HepG2 (cell line): Measurements from ENCODE around the gene CTDNEP1. TPM values are rescaled to one million over a fixed set of nuclear protein-coding genes. Genes with fewer than 3 reads are reported as not detected.

Experiments used
- ATAC-seq: fragments of 200-7000 bp; cut with Tn5 transposase; 3 replicates; pipeline ENCODE4 v1.9.1; 2020; ENCODE audit warnings: mild to moderate bottlenecking, moderate library complexity
- BruUV-seq: library from RNA; stranded (reverse); fragments of 400-500 nt; replicated peaks from 2 replicates; lab custom pipeline; 2021; lab: Mats Ljungman, UMichigan
- CTCF ChIA-PET: fragments of 300-600 bp; formaldehyde crosslinking; extraction: SDS; loops from one replicate; lab custom pipeline; 2021; ENCODE audit warnings: low total read pairs, inconsistent platforms, low intra/inter-chr PET ratio; lab: Yijun Ruan, JAX
- POLR2A ChIA-PET: fragments of 350-600 bp; sonication (Branson Sonifier 250); formaldehyde crosslinking; loops from one replicate; lab custom pipeline; 2020; ENCODE audit warnings: antibody characterized with exemption, inconsistent platforms; lab: Yijun Ruan, JAX
- DNase-seq: peaks from one replicate; pipeline ENCODE4 v3.0.0-alpha.2; 2015; ENCODE audit warnings: low spot score
- FAIRE-seq: peaks from 3 replicates; lab custom pipeline; 2011; peaks lifted over from hg19 to GRCh38; lab: Jason Lieb, UNC
- H2AFZ ChIP-seq: one replicate; pipeline ENCODE4 v1.6.1; 2011; ENCODE audit warnings: low read length, inconsistent platforms
- H3K27ac ChIP-seq: fragments of 300-600 bp; 3 replicates; pipeline ENCODE4 v1.8.0; 2011; ENCODE audit warnings: mixed run types, mild to moderate bottlenecking, mixed read lengths, low read length, inconsistent platforms; ENCODE audit not compliant: insufficient read depth; ENCODE audit errors: extremely low read length
- H3K27me3 ChIP-seq, 2 experiments: fragments of 200-600 bp in 1 of 2; 2 replicates in 1 of 2; 3 replicates in 1 of 2; pipeline versions ENCODE4 v1.6.0 to v1.8.0; 2011; ENCODE audit warnings: low read length in 2 of 2, mild to moderate bottlenecking in 2 of 2, moderate library complexity in 2 of 2, inconsistent platforms in 1 of 2; ENCODE audit not compliant: insufficient read depth in 2 of 2, control insufficient read depth in 1 of 2
- H3K36me3 ChIP-seq, 2 experiments: fragments of 200-600 bp in 1 of 2; replicated peaks in 1 of 2; 2 replicates in 1 of 2; 3 replicates in 1 of 2; pipeline versions ENCODE4 v1.5.1 to v1.8.0; 2011; ENCODE audit warnings: low read length in 2 of 2, inconsistent platforms in 1 of 2; ENCODE audit not compliant: insufficient read depth in 2 of 2, control insufficient read depth in 1 of 2
- H3K4me1 ChIP-seq: 2 replicates; pipeline ENCODE4 v1.5.1; 2012; ENCODE audit warnings: low read length, inconsistent platforms; ENCODE audit not compliant: insufficient read depth
- H3K4me2 ChIP-seq: 2 replicates; pipeline ENCODE4 v1.6.0; 2011; ENCODE audit warnings: low read depth, low read length, inconsistent platforms
- H3K4me3 ChIP-seq, 3 experiments: fragments of 200-600 bp in 1 of 3; sonication (generic), shearing (Covaris generic) in 1 of 3; replicated peaks in 1 of 3; 2 replicates each; pipeline ENCODE4 v1.5.1; 2011 to 2016; ENCODE audit warnings: low read length in 3 of 3, inconsistent platforms in 2 of 3, low read depth in 2 of 3, mild to moderate bottlenecking in 2 of 3, control low read depth in 1 of 3, mixed read lengths in 1 of 3; ENCODE audit not compliant: insufficient read depth in 1 of 3
- H3K79me2 ChIP-seq: one replicate; pipeline ENCODE4 v1.6.1; 2011; ENCODE audit warnings: low read length, inconsistent platforms; ENCODE audit not compliant: insufficient read depth
- H3K9ac ChIP-seq: 2 replicates; pipeline ENCODE4 v1.6.0; 2011; ENCODE audit warnings: mild to moderate bottlenecking, low read depth, low read length, inconsistent platforms; ENCODE audit not compliant: insufficient read depth
- H3K9me3 ChIP-seq: 2 replicates; pipeline ENCODE4 v1.5.1; 2012; ENCODE audit warnings: mild to moderate bottlenecking, low read length
- H4K20me1 ChIP-seq: 2 replicates; pipeline ENCODE4 v1.6.0; 2011; ENCODE audit warnings: inconsistent platforms, mild to moderate bottlenecking, low read length, moderate library complexity; ENCODE audit not compliant: insufficient read depth
- ATF2 ChIP-seq: sonication (generic); formaldehyde crosslinking; IDR thresholded peaks from 2 replicates; pipeline ENCODE4 v1.4.0; 2020; ENCODE audit warnings: missing genetic modification reagents
- CEBPB ChIP-seq: IDR thresholded peaks from 2 replicates; pipeline ENCODE4 v1.6.1; 2011; ENCODE audit warnings: low read depth, low read length, improper control_type of control experiment, borderline replicate concordance
- EHMT2 ChIP-seq: fragments of 200-600 bp; sonication (generic); IDR thresholded peaks from 2 replicates; pipeline ENCODE4 v1.7.0; 2017; ENCODE audit warnings: antibody characterized with exemption, low read depth, low read length, borderline replicate concordance
- GMEB1 ChIP-seq: sonication (generic); formaldehyde crosslinking; IDR thresholded peaks from 2 replicates; pipeline ENCODE4 v1.5.1; 2020; ENCODE audit warnings: missing genetic modification reagents, mild to moderate bottlenecking, borderline replicate concordance
- MBNL3 ChIP-seq: fragments of 250-450 bp; sonication (Bioruptor Pico); conservative IDR thresholded peaks from 2 replicates; pipeline ENCODE4 v1.8.0; 2022; ENCODE audit warnings: mild to moderate bottlenecking, inconsistent platforms
- MTA1 ChIP-seq: sonication (generic); formaldehyde crosslinking; IDR thresholded peaks from 2 replicates; pipeline ENCODE4 v1.4.0; 2020; ENCODE audit warnings: missing genetic modification reagents, mild to moderate bottlenecking, borderline replicate concordance
- RARA ChIP-seq: IDR thresholded peaks from 2 replicates; pipeline ENCODE4 v1.6.1; 2016; ENCODE audit warnings: missing genetic modification reagents, missing compliant biosample characterization
- RXRB ChIP-seq: IDR thresholded peaks from 2 replicates; pipeline ENCODE4 v1.6.1; 2016; ENCODE audit warnings: borderline replicate concordance, missing genetic modification reagents, missing compliant biosample characterization
- SMYD3 ChIP-seq: sonication (generic); formaldehyde crosslinking; IDR thresholded peaks from 2 replicates; pipeline ENCODE4 v1.8.1; 2023; ENCODE audit warnings: mild to moderate bottlenecking, missing genetic modification reagents
- TFAP4 ChIP-seq: sonication (generic); IDR thresholded peaks from 2 replicates; pipeline ENCODE4 v1.6.1; 2016; ENCODE audit warnings: low read depth, borderline replicate concordance
- UBTF ChIP-seq: sonication (generic); formaldehyde crosslinking; IDR thresholded peaks from 2 replicates; pipeline ENCODE4 v1.4.0; 2020; ENCODE audit warnings: mild to moderate bottlenecking, missing genetic modification reagents
- USF2 ChIP-seq, 2 experiments: sonication (generic) in 1 of 2; formaldehyde crosslinking in 1 of 2; IDR thresholded peaks; 2 replicates each; pipeline versions ENCODE4 v1.5.1 to v1.6.1; 2011 to 2020; ENCODE audit warnings: borderline replicate concordance in 1 of 2, low read depth in 1 of 2, low read length in 1 of 2, mild to moderate bottlenecking in 1 of 2, missing genetic modification reagents in 1 of 2, moderate library complexity in 1 of 2
- ZBTB7A ChIP-seq: sonication (generic); formaldehyde crosslinking; IDR thresholded peaks from 2 replicates; pipeline ENCODE4 v1.8.0; 2022; ENCODE audit warnings: mild to moderate bottlenecking, missing genetic modification reagents
- ZKSCAN8 ChIP-seq: IDR thresholded peaks from 2 replicates; pipeline ENCODE4 v1.6.1; 2016; ENCODE audit warnings: borderline replicate concordance, missing genetic modification reagents, missing compliant biosample characterization
- ZNF343 ChIP-seq: sonication (generic); formaldehyde crosslinking; IDR thresholded peaks from 2 replicates; pipeline ENCODE4 v1.4.0; 2020; ENCODE audit warnings: mild to moderate bottlenecking, missing genetic modification reagents
- ZNF781 ChIP-seq: sonication (generic); formaldehyde crosslinking; IDR thresholded peaks from 2 replicates; pipeline ENCODE4 v1.5.1; 2020; ENCODE audit warnings: borderline replicate concordance, mild to moderate bottlenecking, missing genetic modification reagents; ENCODE audit errors: not compliant biosample characterization
- WGBS: methylation state at CpG from one replicate; pipeline ENCODE4 v1.1.6; 2017; ENCODE audit warnings: low lambda C conversion rate; 5-methylcytosine and 5-hydroxymethylcytosine counted together
- in situ Hi-C: cut with HindIII; loops from 2 replicates; pipeline ENCODE4 v1.10.0; 2017; ENCODE audit warnings: low pct_unique_long_range_greater_than_20kb; ENCODE audit not compliant: extremely low pct_ligation_motif_present
- intact Hi-C: fragments of 100-400 bp; cut with micrococcal nuclease; formaldehyde crosslinking; loops from one replicate; pipeline ENCODE4 v1.10.0; 2022; ENCODE audit not compliant: unreplicated experiment
- polyA plus RNA-seq, 8 experiments: library from polyadenylated mRNA; depleted of rRNA in 3 of 8; stranded (reverse) in 7 of 8; unstranded in 1 of 8; fragments of >200 nt; fragmentation: Illumina TruSeq in 4 of 8; extraction: Trizol in 4 of 8; gene quantifications; 2 replicates each; pipeline versions ENCODE4 v1.2.1 to v1.2.3, GENCODE V29; 2011 to 2016; ENCODE audit warnings: low read depth in 4 of 8, missing spikeins in 1 of 8, mixed read lengths in 1 of 8; ENCODE audit not compliant: insufficient read depth in 1 of 8
- total RNA-seq, 5 experiments: library from RNA; depleted of rRNA; stranded (reverse); fragments of >200 nt; fragmentation: Illumina TruSeq; extraction: Trizol; gene quantifications; 2 replicates each; pipeline ENCODE4 v1.2.3, GENCODE V29; 2016; ENCODE audit warnings: low read depth in 1 of 5

CTDNEP1 gene
- total and polyA plus RNA-seq, 2 of the 13 experiments (the other 11 are each of a cell fraction or from before 2014, with no cell fraction given), result 19.8 to 118 TPM

GRCh38 chr17:7290166-7290565 is 38.6 kb upstream of the CTDNEP1 start:
- Histone ChIP-seq H2AFZ (no peak overlapping the region), H4K20me1 (no peaks in the 10 kb centered on the region), H3K4me3 (no peak overlapping the region), H3K36me3 (peaks cover 0 to 1% of the 10 kb centered on the region in 2 experiments; a peak in 2 of 5 replicates), H3K4me2 (no peak overlapping the region), H3K9ac (no peak overlapping the region), H3K9me3 (no peaks in the 10 kb centered on the region), H3K27ac (no peak overlapping the region), H3K4me1 (peaks cover 26% of the 10 kb centered on the region), H3K79me2 (no peaks in the 10 kb centered on the region), H3K27me3 (peaks cover 0 to 11% of the 10 kb centered on the region in 2 experiments; a peak in 2 of 5 replicates)
- ChIA-PET POLR2A (no interaction called here), CTCF (no interaction called here)
- intact Hi-C loops (no loop called here), in situ Hi-C loops (no loop called here)
- 77% methylated on average over 14 of the region's 19 CpGs for WGBS
- DNase-seq, result no peak
- no peak for FAIRE-seq
- no TSS peak for BruUV-seq
- ATAC-seq, result no peak
- TF ChIP-seq USF2 (IDR thresholded peaks at IDR 0.05; ENCODE audit: low read depth, low read length) (no peak), USF2 (CRISPR knock-in tag; IDR thresholded peaks at IDR 0.05; ENCODE audit: borderline replicate concordance) (no peak), ZKSCAN8 (no peak), CEBPB (no peak), MBNL3 (no peak), ZNF781 (CRISPR knock-in tag) (no peak), MTA1 (CRISPR knock-in tag) (no peak), UBTF (CRISPR knock-in tag) (no peak), RXRB (no peak), GMEB1 (CRISPR knock-in tag) (no peak), ZNF343 (no peak), SMYD3 (CRISPR knock-in tag) (no peak), ATF2 (CRISPR knock-in tag) (no peak), EHMT2 (no peak), TFAP4 (no peak), RARA (CRISPR knock-in tag) (no peak), ZBTB7A (CRISPR knock-in tag) (no peak)
